Effector CD4-positive, alpha-beta T cell (primary cell): ENCODE data around the gene BUB1B.
A peak's percentile ranks its signal among the peaks of the same experiment; 100 is the strongest.
"Not testable (repeated sequence)": the region's sequence is repeated elsewhere in the genome, so short reads cannot be mapped to it uniquely, and the experiment has no call there.

Source experiments
- DNase-seq: peaks from one replicate; pipeline ENCODE4 v3.0.0-alpha.2; 2020
- total RNA-seq: gene quantifications from one replicate; lab custom pipeline; 2026; lab: John Stamatoyannopoulos, UW

The BUB1B gene, protein sequence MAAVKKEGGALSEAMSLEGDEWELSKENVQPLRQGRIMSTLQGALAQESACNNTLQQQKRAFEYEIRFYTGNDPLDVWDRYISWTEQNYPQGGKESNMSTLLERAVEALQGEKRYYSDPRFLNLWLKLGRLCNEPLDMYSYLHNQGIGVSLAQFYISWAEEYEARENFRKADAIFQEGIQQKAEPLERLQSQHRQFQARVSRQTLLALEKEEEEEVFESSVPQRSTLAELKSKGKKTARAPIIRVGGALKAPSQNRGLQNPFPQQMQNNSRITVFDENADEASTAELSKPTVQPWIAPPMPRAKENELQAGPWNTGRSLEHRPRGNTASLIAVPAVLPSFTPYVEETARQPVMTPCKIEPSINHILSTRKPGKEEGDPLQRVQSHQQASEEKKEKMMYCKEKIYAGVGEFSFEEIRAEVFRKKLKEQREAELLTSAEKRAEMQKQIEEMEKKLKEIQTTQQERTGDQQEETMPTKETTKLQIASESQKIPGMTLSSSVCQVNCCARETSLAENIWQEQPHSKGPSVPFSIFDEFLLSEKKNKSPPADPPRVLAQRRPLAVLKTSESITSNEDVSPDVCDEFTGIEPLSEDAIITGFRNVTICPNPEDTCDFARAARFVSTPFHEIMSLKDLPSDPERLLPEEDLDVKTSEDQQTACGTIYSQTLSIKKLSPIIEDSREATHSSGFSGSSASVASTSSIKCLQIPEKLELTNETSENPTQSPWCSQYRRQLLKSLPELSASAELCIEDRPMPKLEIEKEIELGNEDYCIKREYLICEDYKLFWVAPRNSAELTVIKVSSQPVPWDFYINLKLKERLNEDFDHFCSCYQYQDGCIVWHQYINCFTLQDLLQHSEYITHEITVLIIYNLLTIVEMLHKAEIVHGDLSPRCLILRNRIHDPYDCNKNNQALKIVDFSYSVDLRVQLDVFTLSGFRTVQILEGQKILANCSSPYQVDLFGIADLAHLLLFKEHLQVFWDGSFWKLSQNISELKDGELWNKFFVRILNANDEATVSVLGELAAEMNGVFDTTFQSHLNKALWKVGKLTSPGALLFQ
- total RNA-seq = 1.3 reads per million

DNA sequence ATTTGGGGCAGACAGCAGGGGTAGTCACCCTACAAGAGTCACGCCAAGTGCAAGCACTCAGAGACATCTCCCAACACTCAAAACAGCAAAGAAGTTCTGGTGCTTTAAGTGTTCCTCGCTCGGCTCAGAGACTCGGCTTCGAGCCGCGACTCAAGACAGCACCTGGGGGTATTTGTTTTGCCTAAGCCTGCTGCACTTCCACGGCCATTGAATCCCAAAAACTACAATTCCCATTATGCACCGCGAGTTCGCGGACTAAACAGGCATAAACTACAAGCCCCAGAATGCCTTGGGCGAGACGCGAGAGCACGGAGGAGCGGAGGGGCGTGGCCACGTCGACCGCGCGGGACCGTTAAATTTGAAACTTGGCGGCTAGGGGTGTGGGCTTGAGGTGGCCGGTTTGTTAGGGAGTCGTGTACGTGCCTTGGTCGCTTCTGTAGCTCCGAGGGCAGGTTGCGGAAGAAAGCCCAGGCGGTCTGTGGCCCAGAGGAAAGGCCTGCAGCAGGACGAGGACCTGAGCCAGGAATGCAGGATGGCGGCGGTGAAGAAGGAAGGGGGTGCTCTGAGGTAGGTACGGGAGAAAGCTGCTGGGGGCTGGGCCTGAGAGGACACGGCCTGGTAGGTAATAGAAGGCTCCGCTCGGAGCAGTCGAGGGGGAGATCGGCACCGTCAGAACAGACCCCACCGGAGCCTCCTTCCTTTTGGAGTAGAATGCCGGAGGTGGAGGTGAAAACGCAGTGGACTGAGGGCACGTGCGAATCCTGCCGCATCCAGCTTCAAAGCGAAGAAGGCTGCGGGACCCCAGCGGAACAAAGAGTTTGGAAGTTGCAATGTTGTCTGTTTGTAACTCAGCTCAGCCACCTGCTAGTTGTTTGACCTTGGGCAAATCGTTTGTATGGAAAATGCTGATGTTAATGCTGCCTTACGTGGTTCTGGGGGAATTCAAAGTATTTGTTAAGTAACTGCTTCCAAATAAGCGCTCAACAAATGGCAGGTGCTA is at the start of gene BUB1B:
Gene BUB1B, plus strand, starts transcription at position 381 of the 1,000 bp plus-strand sequence. Its CDS starts 152 bp downstream, at position 533.
- peak; percentile 93 for DNase-seq

DNA sequence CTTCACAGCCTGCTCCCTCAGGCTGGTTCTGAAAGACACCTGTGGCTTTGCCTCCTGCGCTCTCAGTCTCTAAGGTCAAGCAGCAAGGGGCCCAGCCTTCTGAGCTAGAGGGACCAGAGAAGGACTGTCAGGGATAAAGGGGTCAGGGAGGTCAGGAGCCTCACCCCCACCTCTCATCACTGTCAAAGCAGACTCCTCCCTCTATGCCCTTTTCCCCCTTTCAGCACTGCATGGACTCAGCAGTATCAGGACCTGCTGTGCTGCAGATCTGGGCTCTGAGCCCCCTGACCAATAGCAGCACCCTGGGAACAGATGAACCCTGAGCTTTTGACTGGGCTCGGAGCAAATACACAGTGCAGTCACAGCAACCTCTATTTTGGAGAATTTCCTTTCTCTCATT is 49.0 kb upstream of the BUB1B start:
- no peak for DNase-seq

DNA sequence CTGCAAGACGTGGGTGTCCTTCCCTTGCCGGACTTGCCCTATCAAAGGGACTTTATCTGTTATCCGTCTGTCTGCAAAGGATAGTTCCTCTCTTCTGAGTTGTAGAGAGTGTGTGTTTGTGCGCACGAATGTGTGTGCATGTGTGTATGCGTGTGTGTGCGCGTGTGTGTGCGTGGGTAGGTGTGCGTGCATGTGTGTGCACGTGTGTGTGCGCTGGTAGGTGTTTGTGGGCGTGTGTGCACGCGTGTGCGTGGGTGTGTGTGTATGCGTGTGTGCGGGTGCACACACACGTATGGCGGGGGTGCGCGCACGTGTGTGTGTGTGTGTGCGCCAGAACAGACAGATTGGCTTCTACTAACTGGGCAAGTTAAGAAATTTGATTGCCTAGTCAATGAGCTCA is 48.1 kb upstream of the BUB1B start:
- DNase-seq = no peak

DNA sequence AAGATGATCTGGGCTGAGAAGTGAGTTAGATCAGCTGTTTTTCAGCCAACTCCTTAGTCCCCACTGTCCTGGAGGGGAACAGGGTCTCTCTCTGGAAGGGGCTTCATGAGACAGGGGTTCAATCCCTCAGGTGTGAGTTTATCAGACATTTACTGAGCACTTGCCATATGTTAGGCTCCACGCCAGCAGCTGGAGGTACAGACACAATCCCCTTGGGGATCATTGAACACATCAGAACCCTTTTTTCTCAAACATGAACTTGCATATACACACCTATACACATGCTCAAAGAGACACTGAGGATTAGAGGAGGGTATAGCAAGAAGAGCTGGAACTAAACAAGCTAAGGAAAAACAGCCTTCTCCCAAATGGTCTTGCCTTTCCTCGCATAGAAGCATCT is 46.7 kb upstream of the BUB1B start:
- no peak for DNase-seq

DNA sequence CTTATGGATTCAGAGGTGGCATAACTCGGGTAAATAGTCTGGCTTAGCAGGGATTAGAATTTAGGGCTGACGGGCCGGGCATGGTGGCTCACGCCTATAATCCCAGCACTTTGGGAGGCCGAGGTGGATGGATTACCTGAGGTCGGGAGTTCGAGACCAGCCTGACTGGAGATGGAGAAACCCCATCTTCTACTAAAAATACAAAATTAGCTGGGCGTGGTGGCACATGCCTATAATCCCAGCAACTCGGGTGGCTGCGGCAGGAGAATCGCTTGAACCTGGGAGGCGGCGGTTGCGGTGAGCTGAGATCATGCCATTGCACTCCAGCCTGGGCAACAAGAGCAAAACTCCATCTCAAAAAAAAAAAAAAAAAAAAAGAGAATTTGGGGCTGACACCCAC is 45.8 kb upstream of the BUB1B start:
- DNase-seq = not testable (repeated sequence)

DNA sequence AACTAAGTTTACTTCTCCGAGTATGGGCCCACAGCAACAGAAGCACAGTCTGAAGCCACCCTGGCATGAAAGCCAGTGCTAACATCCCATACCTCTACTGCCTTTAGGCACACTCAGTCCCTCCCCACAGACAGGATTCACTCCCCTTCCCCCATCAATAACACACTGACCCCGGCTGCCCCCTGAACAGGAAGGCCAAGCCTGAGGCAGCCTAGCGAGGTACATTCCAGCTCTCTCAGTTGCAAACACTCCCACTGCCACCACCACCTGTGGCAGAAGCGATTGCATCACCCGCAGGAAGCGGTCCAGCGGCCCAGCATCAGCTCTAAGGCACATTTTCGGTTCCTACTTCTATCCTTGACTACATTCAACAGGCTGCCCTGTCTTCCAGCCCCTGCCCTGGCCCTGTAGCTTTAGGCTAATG is 45.2 kb upstream of the BUB1B start:
- no peak for DNase-seq

DNA sequence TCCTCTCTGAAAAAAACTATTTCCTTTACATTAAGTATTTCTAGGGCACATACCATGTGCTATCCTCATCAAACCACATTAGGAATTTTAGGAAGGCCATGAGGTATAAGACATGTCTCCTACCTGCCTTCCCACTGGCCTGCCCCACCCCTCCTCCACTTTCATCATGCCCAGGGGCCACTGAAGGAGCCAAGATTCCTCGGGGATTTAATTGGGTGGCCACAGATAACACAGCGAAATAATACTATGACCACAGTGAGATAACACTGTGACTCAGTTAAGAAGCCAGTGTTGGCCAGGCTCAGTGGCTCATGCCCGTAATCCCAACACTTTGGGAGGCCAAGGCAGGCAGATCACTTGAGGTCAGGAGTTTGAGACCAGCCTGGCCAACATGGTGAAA is 42.4 kb upstream of the BUB1B start:
- DNase-seq = no peak

DNA sequence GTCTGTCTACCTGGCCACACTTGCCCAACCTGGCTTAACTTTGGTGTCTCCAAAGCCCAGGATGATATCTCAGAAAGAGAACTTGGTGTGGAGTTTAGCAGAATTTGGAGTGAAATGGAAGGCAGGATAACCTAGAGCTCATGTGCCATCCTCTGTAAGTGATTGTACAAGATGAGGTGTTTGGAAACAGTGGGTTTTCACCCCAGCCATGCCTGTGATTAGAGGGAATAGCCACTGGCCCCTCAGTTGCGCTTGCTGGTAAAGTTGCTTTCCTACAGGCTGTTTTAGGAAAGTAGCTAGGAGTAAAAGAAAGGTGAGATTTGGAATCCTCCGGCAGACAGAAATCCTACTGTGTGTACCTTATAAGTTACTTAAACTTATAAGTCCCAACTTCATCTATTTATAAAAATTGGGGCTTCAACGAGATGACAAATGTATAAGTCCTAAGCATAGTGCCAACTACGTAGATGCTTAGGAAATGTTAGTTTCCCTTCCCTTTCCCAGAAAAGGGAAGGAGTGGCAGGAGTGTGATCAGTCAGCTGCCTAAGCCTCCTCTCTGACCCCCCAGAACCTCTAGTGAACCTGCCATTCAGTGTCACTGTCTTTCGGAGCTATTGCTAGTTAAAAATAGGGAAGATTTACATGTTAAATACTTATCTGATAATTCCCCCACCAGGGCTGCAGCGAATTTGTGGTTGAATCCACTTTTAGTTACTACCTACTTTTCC is 38.8 kb upstream of the BUB1B start:
- DNase-seq = no peak

DNA sequence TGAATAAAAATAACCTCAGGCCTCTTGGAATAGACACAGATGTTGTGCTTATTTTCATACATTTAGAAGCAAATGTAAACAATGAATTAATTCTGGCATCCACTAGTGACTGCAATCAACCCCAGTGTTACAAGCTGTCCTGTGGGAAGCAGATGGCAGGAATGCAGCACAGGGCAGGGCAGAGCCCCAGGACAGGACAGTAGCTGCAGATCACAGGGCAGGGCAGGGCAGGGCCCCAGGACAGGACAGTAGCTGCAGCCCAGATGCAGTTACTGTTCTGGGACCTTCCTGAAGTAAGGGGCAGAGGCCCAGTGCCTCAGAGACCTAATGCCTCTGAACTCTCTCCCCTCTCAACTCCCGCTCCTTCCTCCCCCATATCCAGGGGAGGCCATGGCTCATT is 37.9 kb upstream of the BUB1B start:
- DNase-seq = not testable (repeated sequence)

DNA sequence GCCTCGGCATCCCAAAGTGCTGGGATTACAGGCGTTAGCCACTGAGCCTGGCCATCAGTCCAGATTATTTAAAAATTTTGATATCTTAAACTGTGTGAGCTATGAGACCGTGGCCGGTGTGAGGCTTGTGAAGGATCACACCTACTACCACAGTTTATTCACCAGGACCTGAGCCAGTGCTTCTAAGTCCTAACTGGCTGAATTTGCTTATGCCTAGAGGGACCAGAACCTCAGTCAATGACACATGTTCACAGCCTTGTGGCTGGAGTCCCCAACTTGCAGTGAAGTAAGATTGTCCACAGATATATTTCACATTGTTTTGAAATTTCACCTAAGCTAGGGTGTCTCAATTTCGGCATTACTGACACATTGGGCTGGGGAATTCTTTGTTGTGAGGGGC is 37.0 kb upstream of the BUB1B start:
- DNase-seq = not testable (repeated sequence)

DNA sequence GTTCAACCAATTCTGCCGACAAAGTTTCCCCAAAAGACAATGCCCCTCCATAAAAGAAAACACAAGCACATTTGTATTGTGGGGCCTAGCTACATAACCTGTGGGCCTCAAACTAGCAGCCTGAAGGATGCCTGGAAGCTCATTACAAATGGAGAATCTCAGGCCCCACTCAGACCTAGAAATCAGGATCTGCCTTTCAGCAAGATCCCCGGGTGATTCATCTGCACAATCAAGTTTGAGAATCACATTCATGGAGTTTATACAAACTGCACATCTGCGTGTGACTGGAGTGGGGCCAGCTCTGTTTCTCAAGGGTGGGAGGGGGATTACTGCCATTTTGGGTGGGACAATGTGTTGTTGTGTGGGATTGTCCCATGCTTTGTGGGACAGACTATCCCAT is 36.5 kb upstream of the BUB1B start:
- DNase-seq = not testable (repeated sequence)

DNA sequence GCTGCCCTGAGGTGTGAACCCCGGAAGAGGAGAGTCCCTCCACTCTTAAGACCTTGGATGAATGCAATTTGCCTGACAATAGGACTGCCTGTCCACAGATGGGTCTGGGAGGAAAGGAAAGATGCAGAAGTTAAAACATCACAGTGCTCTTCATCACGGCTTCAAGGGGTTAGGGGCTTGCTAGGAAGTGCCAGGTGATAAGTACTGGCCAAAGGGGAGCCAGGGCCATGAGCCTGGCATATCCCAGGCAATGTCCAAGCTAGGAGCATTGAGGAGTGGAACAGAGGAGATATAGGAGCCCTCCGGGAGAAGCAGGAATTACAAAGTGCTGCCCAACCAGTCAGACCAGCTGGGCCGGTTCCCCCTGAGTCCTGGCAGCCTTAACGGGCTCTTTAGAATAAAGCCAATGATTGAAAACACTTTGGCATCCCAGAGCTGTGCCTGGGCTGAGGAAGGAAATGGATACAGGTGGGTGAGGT is 36.0 kb upstream of the BUB1B start:
- DNase-seq = not testable (repeated sequence)

DNA sequence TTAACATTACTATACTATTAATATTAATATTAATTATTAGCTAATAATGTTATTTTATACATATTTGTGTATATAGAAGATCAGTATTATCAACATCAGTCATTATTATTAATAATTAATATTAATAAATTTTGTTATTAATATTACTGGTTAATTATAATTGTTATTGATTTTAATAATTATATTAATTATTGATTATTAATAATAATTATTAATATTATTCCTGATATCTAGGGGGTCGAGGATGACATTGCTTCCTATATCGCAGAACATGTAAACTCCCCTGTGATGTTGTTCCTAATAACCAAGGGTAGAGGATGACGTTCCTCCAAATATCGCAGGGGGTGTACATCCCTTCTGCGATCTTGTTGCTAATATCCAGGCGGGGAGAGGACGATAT is 34.9 kb upstream of the BUB1B start:
- DNase-seq = no peak

DNA sequence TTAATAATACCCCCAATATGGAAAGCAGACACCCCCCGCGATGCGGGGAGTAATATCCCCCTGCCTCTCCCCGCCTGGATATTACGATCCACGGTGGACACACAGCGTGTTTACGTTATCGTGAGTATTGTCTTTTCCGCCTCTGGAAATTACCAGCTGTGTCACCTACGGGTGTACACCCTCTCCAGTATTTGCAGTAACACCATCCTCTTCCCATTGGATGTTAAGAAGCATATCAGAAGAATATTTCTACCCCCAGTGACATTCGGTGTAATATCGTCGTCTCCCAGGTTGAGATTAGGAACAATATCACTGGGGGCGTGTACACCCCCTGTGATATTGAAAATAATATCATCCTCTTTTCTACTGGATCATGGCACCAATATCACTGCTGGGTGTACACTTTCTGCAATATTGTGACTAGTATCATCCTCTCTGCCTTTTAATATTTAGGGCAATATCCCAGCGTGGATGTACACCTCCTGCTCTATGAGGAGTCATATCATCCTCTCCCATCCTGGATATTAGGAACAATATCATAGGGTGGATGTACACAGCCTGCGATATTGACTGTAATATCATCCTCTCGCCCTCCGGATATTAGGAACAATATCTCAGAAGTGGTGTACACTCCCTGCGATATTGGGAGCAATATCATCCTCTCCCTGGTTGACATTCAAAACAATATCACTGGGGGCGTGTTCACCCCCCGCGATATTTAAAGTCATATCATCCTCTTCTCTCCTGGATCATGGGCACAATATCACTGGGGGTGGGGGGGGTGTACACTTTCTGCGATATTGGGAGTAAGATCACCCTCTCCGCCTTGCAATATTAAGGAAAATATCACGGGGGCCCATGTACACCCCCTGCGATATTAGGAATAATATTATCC is 31.9 kb upstream of the BUB1B start:
- no peak for DNase-seq

DNA sequence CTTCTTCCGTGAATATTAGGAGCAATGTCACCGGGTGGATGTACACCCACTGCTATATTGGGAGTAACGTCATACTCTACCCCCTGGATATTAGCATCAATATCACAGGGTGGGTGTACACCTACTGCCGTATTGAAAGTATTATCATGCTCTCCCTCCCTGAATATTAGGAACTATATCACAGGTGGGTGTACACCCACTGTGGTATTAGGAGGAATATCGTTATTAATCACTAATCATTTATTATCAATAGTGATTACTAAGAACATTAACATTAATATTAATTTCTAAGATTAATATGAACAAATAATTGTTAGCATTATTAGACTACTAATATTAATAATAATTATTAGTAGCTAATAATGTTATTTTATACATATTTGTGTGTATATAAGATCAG is 30.8 kb upstream of the BUB1B start:
- no peak for DNase-seq

DNA sequence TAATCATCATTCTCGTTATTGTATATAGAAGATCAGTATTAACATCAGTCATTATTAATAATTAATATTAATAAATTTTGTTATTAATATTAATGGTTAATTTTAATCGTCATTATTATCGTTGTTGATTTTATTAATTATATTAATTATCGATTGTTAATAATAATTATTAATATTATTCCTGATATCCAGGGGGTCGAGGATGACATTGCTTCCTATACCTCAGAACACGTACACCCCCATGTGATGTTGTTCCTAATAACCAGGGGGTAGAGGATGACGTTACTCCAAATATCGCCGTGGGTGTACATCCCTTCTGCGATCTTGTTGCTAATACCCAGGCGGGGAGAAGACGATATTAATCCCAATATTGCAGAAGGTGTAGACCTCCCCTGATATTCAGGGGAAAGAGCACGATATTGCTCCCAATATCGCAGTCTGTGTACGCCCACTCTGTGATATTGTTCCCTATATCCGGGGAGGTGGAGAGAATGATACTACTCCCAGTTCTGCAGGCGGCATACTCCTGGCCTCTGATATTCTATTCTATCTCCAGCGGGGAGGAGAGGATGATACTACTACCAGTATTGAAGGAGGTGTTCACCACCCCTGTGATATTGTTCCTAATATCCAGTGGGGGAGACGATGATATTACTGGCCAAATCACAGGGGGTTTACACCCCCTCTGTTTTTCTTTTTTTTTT is 29.9 kb upstream of the BUB1B start:
- no peak for DNase-seq

DNA sequence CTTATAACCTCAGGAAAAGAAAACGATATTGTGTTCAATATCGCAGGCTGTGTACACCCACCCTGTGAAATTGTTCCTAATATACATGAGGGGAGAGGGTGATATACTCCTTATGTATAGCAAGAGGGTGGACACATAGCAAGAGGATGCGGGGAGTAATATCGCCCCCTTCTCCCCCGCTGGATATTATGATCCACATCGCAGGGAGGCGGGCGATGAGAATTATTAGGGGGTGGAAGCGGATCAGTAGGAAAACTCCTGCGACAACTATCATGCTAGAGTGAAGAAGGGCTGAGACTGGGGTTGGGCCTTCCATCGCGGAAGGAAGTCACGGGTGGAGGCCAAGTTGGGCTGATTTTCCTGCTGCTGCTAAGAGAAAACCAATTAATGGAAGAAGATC is 27.3 kb upstream of the BUB1B start:
- no peak for DNase-seq

DNA sequence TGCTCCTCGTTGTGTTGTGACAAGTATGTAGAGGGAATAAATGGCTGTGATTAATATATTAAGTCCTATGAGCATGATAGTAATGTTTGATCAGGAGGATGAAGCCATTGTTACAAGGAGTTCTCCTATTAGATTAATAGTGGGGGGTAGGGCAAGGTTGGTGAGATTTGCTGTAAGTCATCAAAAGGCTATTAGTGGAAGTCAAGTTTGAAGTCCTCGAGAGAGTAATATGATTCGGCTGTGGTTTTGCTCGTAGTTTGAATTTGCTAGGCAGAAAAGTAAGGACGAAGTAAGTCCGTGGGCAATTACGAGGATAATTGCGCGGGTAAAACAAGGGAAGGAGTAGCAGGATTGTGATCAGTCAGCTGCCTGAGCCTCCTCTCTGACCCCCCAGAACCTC is 26.0 kb upstream of the BUB1B start:
- DNase-seq = no peak

DNA sequence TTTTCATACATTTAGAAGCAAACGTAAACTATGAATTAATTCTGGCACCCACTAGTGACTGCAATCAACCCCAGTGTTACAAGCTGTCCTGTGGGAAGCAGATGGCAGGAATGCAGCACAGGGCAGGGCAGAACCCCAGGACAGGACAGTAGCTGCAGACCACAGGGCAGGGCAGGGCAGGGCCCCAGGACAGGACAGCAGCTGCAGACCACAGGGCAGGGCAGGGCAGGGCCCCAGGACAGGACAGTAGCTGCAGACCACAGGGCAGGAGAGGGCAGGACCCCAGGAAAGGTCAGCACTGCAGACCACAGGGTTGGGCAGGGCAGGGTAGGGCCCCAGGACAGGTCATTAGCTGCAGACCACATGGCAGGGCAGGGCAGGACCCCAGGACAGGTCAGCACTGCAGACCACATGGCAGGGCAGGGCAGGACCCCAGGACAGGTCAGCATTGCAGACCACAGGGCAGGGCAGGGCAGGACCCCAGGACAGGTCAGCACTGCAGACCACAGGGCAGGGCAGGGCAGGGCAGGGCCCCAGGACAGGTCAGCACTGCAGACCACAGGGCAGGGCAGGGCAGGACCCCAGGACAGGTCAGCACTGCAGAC is 24.9 kb upstream of the BUB1B start:
- DNase-seq = not testable (repeated sequence)
